Measurements from ENCODE around the gene COG5.

The COG5 gene

GRCh38 chr7:107442678-107443077 lies 121.0 kb downstream of the COG5 start:
- no peak for TF ChIP-seq CTCF (IDR thresholded peaks at IDR 0.05; ENCODE audit: insufficient read depth, low read depth, low read length, missing control alignments)
- DNase-seq (ENCODE audit: low read depth): no peak
- no peak overlapping the region for H3K4me3 ChIP-seq (ENCODE audit: low read depth, low read length)

- TF ChIP-seq CTCF (IDR thresholded peaks at IDR 0.05; ENCODE audit: insufficient read depth, low read depth, low read length, missing control alignments): no peak
- H3K4me3 ChIP-seq (ENCODE audit: low read depth, low read length): no peak overlapping the region
- DNase-seq (ENCODE audit: low read depth): no peak
Observed at GRCh38 chr7:107441581-107442422, 121.9 kb downstream of the COG5 start.

- no peak overlapping the region for H3K4me3 ChIP-seq (ENCODE audit: low read depth, low read length)
- DNase-seq (ENCODE audit: low read depth): no peak
- TF ChIP-seq CTCF (IDR thresholded peaks at IDR 0.05; ENCODE audit: insufficient read depth, low read depth, low read length, missing control alignments): no peak
Observed at GRCh38 chr7:107439025-107439424, 124.7 kb downstream of the COG5 start.

GRCh38 chr7:107435749-107436148 lies 128.0 kb downstream of the COG5 start:
- TF ChIP-seq CTCF (IDR thresholded peaks at IDR 0.05; ENCODE audit: insufficient read depth, low read depth, low read length, missing control alignments): no peak
- no peak for DNase-seq (ENCODE audit: low read depth)
- H3K4me3 ChIP-seq (ENCODE audit: low read depth, low read length): no peak overlapping the region

- no peak overlapping the region for H3K4me3 ChIP-seq (ENCODE audit: low read depth, low read length)
- DNase-seq (ENCODE audit: low read depth): no peak
- no peak for TF ChIP-seq CTCF (IDR thresholded peaks at IDR 0.05; ENCODE audit: insufficient read depth, low read depth, low read length, missing control alignments)
Observed at GRCh38 chr7:107432261-107432660, 131.5 kb downstream of the COG5 start.

- no peak for TF ChIP-seq CTCF (IDR thresholded peaks at IDR 0.05; ENCODE audit: insufficient read depth, low read depth, low read length, missing control alignments)
- no peak for DNase-seq (ENCODE audit: low read depth)
- no peak overlapping the region for H3K4me3 ChIP-seq (ENCODE audit: low read depth, low read length)
Observed at GRCh38 chr7:107430057-107430456, 133.7 kb downstream of the COG5 start.

- no peak overlapping the region for H3K4me3 ChIP-seq (ENCODE audit: low read depth, low read length)
- TF ChIP-seq CTCF (IDR thresholded peaks at IDR 0.05; ENCODE audit: insufficient read depth, low read depth, low read length, missing control alignments): no peak
- no peak for DNase-seq (ENCODE audit: low read depth)
Observed at GRCh38 chr7:107428642-107429041, 135.1 kb downstream of the COG5 start.

Measured in GM12865 (cell line).